IMR-90 (cell line): ENCODE measurements around the gene RGS12. TPM values are rescaled to one million over a fixed set of nuclear protein-coding genes. Genes with fewer than 3 reads are reported as not detected.

Source experiments
- ATAC-seq: fragments of 200-7000 bp; cut with Tn5 transposase; 2 replicates; pipeline ENCODE4 v1.9.1; 2020; ENCODE audit warnings: low read depth, mild to moderate bottlenecking, moderate library complexity
- BruUV-seq: library from RNA; stranded (reverse); fragments of 400-500 nt; replicated peaks from 2 replicates; lab custom pipeline; 2021; lab: Mats Ljungman, UMichigan
- CTCF ChIA-PET: fragments of 300-600 bp; formaldehyde crosslinking; extraction: SDS; loops from one replicate; lab custom pipeline; 2021; ENCODE audit warnings: antibody characterized with exemption; lab: Yijun Ruan, JAX
- POLR2A ChIA-PET: fragments of 300-600 bp; sonication (Branson Sonifier 250); formaldehyde crosslinking; loops from one replicate; lab custom pipeline; 2022; ENCODE audit warnings: antibody characterized with exemption; ENCODE audit not compliant: unreplicated experiment; lab: Charles Lee
- DNase-seq: peaks from one replicate; pipeline ENCODE4 v3.0.0; 2013
- H2AFZ ChIP-seq: replicated peaks from 2 replicates; pipeline ENCODE3; 2013; ENCODE audit warnings: low read length, mild to moderate bottlenecking; ENCODE audit not compliant: poor library complexity
- H2AK5ac ChIP-seq: 2 replicates; pipeline ENCODE4 v1.6.1; 2013; ENCODE audit warnings: low read depth, low read length, inconsistent platforms
- H2AK9ac ChIP-seq: replicated peaks from 2 replicates; pipeline ENCODE3; 2013; ENCODE audit warnings: mild to moderate bottlenecking, low read depth, low read length, moderate library complexity; ENCODE audit not compliant: poor library complexity
- H2BK120ac ChIP-seq: 2 replicates; pipeline ENCODE4 v1.6.1; 2013; ENCODE audit warnings: low read depth, low read length, inconsistent platforms
- H2BK15ac ChIP-seq: 3 replicates; pipeline ENCODE4 v1.6.1; 2013; ENCODE audit warnings: low read depth, low read length, inconsistent platforms
- H2BK20ac ChIP-seq: 2 replicates; pipeline ENCODE4 v1.6.1; 2013; ENCODE audit warnings: low read depth, mild to moderate bottlenecking, inconsistent platforms, low read length, moderate library complexity
- H2BK5ac ChIP-seq: 2 replicates; pipeline ENCODE4 v1.6.1; 2013; ENCODE audit warnings: mild to moderate bottlenecking, low read depth, low read length, inconsistent platforms; ENCODE audit not compliant: poor library complexity, severe bottlenecking
- H3K14ac ChIP-seq: replicated peaks from 2 replicates; pipeline ENCODE4 v1.6.1; 2013; ENCODE audit warnings: low read depth, low read length, inconsistent platforms
- H3K18ac ChIP-seq: 2 replicates; pipeline ENCODE4 v1.6.1; 2013; ENCODE audit warnings: low read depth, low read length, control low read depth
- H3K23ac ChIP-seq: 2 replicates; pipeline ENCODE4 v1.6.1; 2013; ENCODE audit warnings: low read depth, low read length, inconsistent platforms
- H3K27ac ChIP-seq: 2 replicates; pipeline ENCODE4 v1.5.1; 2013; ENCODE audit warnings: mild to moderate bottlenecking, control low read depth, low read length; ENCODE audit not compliant: insufficient read depth
- H3K27me3 ChIP-seq: 2 replicates; pipeline ENCODE4 v1.6.1; 2013; ENCODE audit warnings: low read length; ENCODE audit not compliant: control insufficient read depth, insufficient read depth
- H3K36me3 ChIP-seq: 2 replicates; pipeline ENCODE4 v1.6.1; 2013; ENCODE audit warnings: low read length, mixed read lengths; ENCODE audit not compliant: control insufficient read depth, insufficient read depth
- H3K4ac ChIP-seq: 2 replicates; pipeline ENCODE4 v1.6.1; 2013; ENCODE audit warnings: low read depth, low read length, inconsistent platforms
- H3K4me1 ChIP-seq: 2 replicates; pipeline ENCODE4 v1.6.1; 2013; ENCODE audit warnings: low read length, mixed read lengths; ENCODE audit not compliant: control insufficient read depth, insufficient read depth
- H3K4me2 ChIP-seq: 2 replicates; pipeline ENCODE4 v1.6.1; 2013; ENCODE audit warnings: low read depth, mild to moderate bottlenecking, control low read depth, low read length, moderate library complexity
- H3K4me3 ChIP-seq: 2 replicates; pipeline ENCODE4 v1.5.1; 2013; ENCODE audit warnings: low read depth, mild to moderate bottlenecking, control low read depth, low read length, moderate library complexity; ENCODE audit not compliant: insufficient read depth
- H3K56ac ChIP-seq: 2 replicates; pipeline ENCODE4 v1.6.1; 2013; ENCODE audit warnings: low read length, inconsistent platforms; ENCODE audit not compliant: insufficient read depth; ENCODE audit errors: extremely low read depth
- H3K79me1 ChIP-seq, 2 experiments: 2 replicates each; pipeline ENCODE4 v1.6.1; 2013; ENCODE audit warnings: low read length in 2 of 2, inconsistent platforms in 1 of 2, low read depth in 1 of 2
- H3K9ac ChIP-seq: 2 replicates; pipeline ENCODE4 v1.6.1; 2013; ENCODE audit warnings: low read depth, low read length, control low read depth
- H3K9me1 ChIP-seq: 2 replicates; pipeline ENCODE4 v1.6.1; 2013; ENCODE audit warnings: low read length, inconsistent platforms; ENCODE audit not compliant: insufficient read depth
- H3K9me3 ChIP-seq: 2 replicates; pipeline ENCODE4 v1.6.1; 2013; ENCODE audit warnings: low read length; ENCODE audit not compliant: control insufficient read depth, insufficient read depth
- H4K20me1 ChIP-seq: 2 replicates; pipeline ENCODE4 v1.6.1; 2013; ENCODE audit warnings: low read length, inconsistent platforms; ENCODE audit not compliant: insufficient read depth
- H4K5ac ChIP-seq: 2 replicates; pipeline ENCODE4 v1.6.1; 2013; ENCODE audit warnings: mild to moderate bottlenecking, low read depth, low read length, control low read depth
- H4K8ac ChIP-seq, 2 experiments: 2 replicates each; pipeline ENCODE4 v1.6.1; 2013; ENCODE audit warnings: low read depth in 2 of 2, low read length in 2 of 2, control low read depth in 1 of 2, inconsistent platforms in 1 of 2
- H4K91ac ChIP-seq: 2 replicates; pipeline ENCODE4 v1.6.1; 2013; ENCODE audit warnings: low read depth, low read length, inconsistent platforms; ENCODE audit not compliant: insufficient read depth
- CHD1 ChIP-seq: IDR thresholded peaks from 2 replicates; pipeline ENCODE4 v1.6.1; 2012; ENCODE audit warnings: low read depth, low read length, improper control_type of control experiment
- CTCF ChIP-seq: conservative IDR thresholded peaks from 2 replicates; pipeline ENCODE4 v1.5.1; 2012; ENCODE audit warnings: mild to moderate bottlenecking, low read depth, low read length, improper control_type of control experiment
- ELK1 ChIP-seq: fragments of 150-350 bp; IDR thresholded peaks from 2 replicates; pipeline ENCODE4 v1.6.1; 2016; ENCODE audit warnings: low read depth, mild to moderate bottlenecking, low read length, moderate library complexity, borderline replicate concordance
- MAFK ChIP-seq: IDR thresholded peaks from 2 replicates; pipeline ENCODE4 v1.6.1; 2012; ENCODE audit warnings: low read depth, low read length, improper control_type of control experiment
- MXI1 ChIP-seq: IDR thresholded peaks from 2 replicates; pipeline ENCODE4 v1.6.1; 2012; ENCODE audit warnings: low read depth, mild to moderate bottlenecking, low read length, moderate library complexity, borderline replicate concordance
- NFE2L2 ChIP-seq: fragments of 150-350 bp; IDR thresholded peaks from 2 replicates; pipeline ENCODE4 v1.6.1; 2016; ENCODE audit warnings: low read depth, mild to moderate bottlenecking, low read length
- RAD21 ChIP-seq: IDR thresholded peaks from 2 replicates; pipeline ENCODE4 v1.6.1; 2012; ENCODE audit warnings: low read length, improper control_type of control experiment
- RFX5 ChIP-seq: IDR thresholded peaks from 2 replicates; pipeline ENCODE4 v1.8.0; 2012; ENCODE audit warnings: low read depth, mild to moderate bottlenecking, low read length, moderate library complexity
- SMC3 ChIP-seq: fragments of 150-350 bp; IDR thresholded peaks from 2 replicates; pipeline ENCODE4 v1.6.1; 2016; ENCODE audit warnings: low read depth, mild to moderate bottlenecking, antibody characterized with exemption, low read length, moderate library complexity
- WGBS, 2 experiments: methylation state at CpG; one replicate each; pipeline versions ENCODE4 v1.1.5 to v1.1.7; 2013; ENCODE audit warnings: missing lambda C conversion rate in 2 of 2; ENCODE audit not compliant: insufficient read length in 1 of 2; ENCODE audit errors: extremely low coverage in 2 of 2; 5-methylcytosine and 5-hydroxymethylcytosine counted together
- dilution Hi-C: fragments of 300-500 bp; cut with HindIII; formaldehyde crosslinking; loops from one replicate; pipeline ENCODE4 v1.14.3; 2018; ENCODE audit warnings: low sequenced_read_pairs; ENCODE audit not compliant: unreplicated experiment
- in situ Hi-C: fragments of 300-500 bp; cut with MboI; formaldehyde crosslinking; loops from 3 replicates; pipeline ENCODE4 v1.14.3; 2019; ENCODE audit warnings: low sequenced_read_pairs, inconsistent platforms, mixed read lengths
- intact Hi-C: fragments of 100-400 bp; cut with micrococcal nuclease; formaldehyde crosslinking; loops from 2 replicates; pipeline ENCODE4 v1.10.0; 2022
- polyA plus RNA-seq, 3 experiments: library from polyadenylated mRNA; depleted of rRNA; stranded (reverse); fragments of >200 nt; gene quantifications; 2 replicates each; pipeline ENCODE4 v1.2.3, GENCODE V29; 2012; ENCODE audit warnings: low replicate concordance in 1 of 3
- total RNA-seq: library from RNA; depleted of rRNA; stranded (reverse); fragments of >200 nt; gene quantifications from 2 replicates; pipeline ENCODE4 v1.2.3, GENCODE V29; 2012

RGS12 gene
- total and polyA plus RNA-seq, 2 of the 4 experiments (the other 2 are of a cell fraction) = 11.8 to 12.0 TPM

GRCh38 chr4:3263876-3264193, 29.0 kb upstream of the RGS12 start:
- Histone ChIP-seq H3K9ac (no peak overlapping the region), H3K4ac (no peak overlapping the region), H3K14ac (no peak overlapping the region), H2BK120ac (no peak overlapping the region), H2AK9ac (no peak overlapping the region), H3K4me3 (no peak overlapping the region), H4K8ac (no peak overlapping the region), H3K9me1 (no peaks in the 10 kb centered on the region), H3K36me3 (no peaks in the 10 kb centered on the region), H2BK5ac (no peak overlapping the region), H2BK20ac (no peak overlapping the region), H2AK5ac (no peak overlapping the region), H3K56ac (no peak overlapping the region), H3K27me3 (peaks cover 23% of the 10 kb centered on the region), H3K79me1 (no peaks in the 10 kb centered on the region), H2BK15ac (no peak overlapping the region), H3K9me3 (no peaks in the 10 kb centered on the region), H4K20me1 (no peaks in the 10 kb centered on the region), H3K23ac (no peak overlapping the region), H4K5ac (no peak overlapping the region), H2AFZ (no peak overlapping the region), H3K27ac (no peak overlapping the region), H3K18ac (no peak overlapping the region), H3K4me2 (no peak overlapping the region), H4K91ac (no peak overlapping the region), H3K4me1 (no peaks in the 10 kb centered on the region)
- in situ Hi-C loops (no loop called here), dilution Hi-C loops (no loop called here), intact Hi-C loops (no loop called here)
- POLR2A ChIA-PET = no interaction called here
- no CpG with 5 or more reads among the region's 6 CpGs for WGBS, 2 experiments
- no peak for TF ChIP-seq CHD1
- TF ChIP-seq ELK1 = no peak
- TF ChIP-seq CTCF = no peak
- no peak for TF ChIP-seq SMC3
- no peak for TF ChIP-seq RAD21
- TF ChIP-seq RFX5 = no peak
- TF ChIP-seq NFE2L2 = no peak
- no peak for TF ChIP-seq MAFK
- TF ChIP-seq MXI1 = no peak
- ATAC-seq = no peak
- CTCF ChIA-PET = no interaction called here
- DNase-seq = no peak
- no TSS peak for BruUV-seq
